Ascending aorta (tissue), 2 donors: ENCODE results near the gene FAM83F. TPM values are rescaled to one million over a fixed set of nuclear protein-coding genes. Genes with fewer than 3 reads are reported as not detected.

Source experiments
- DNase-seq, 2 donors: peaks; one replicate each; pipeline ENCODE4 v3.0.0-alpha.2; 2019; ENCODE audit warnings: low spot score in 2 of 2
- H3K27ac ChIP-seq, 2 donors: fragments of 200-600 bp; sonication (generic); one replicate each; pipeline ENCODE4 v1.5.1; 2016 to 2017; ENCODE audit warnings: mild to moderate bottlenecking in 1 of 2
- H3K27me3 ChIP-seq: fragments of 200-600 bp; sonication (generic); one replicate; pipeline ENCODE4 v1.5.1; 2017
- H3K36me3 ChIP-seq, 2 donors: fragments of 200-600 bp; sonication (generic); one replicate each; pipeline ENCODE4 v1.5.1; 2016
- H3K4me1 ChIP-seq, 2 donors: fragments of 200-600 bp; sonication (generic); one replicate each; pipeline ENCODE4 v1.5.1; 2016 to 2017; ENCODE audit warnings: mild to moderate bottlenecking in 1 of 2
- H3K4me3 ChIP-seq, 2 donors: fragments of 200-600 bp; sonication (generic); one replicate each; pipeline ENCODE4 v1.5.1; 2016 to 2017; ENCODE audit warnings: mild to moderate bottlenecking in 1 of 2
- H3K9me3 ChIP-seq, 2 donors: fragments of 200-600 bp; sonication (generic); one replicate each; pipeline ENCODE4 v1.5.1; 2016
- CTCF ChIP-seq, 3 experiments: fragments of 200-600 bp in 2 of 3; fragments of 450-650 bp in 1 of 3; sonication (generic) in 2 of 3; IDR thresholded peaks; one replicate each; pipeline ENCODE4 v1.5.1; 2016 to 2019; ENCODE audit warnings: antibody characterized with exemption in 3 of 3, mild to moderate bottlenecking in 1 of 3, moderate library complexity in 1 of 3
- intact Hi-C: fragments of 100-400 bp; cut with DNase I; formaldehyde crosslinking; loops from one replicate; pipeline ENCODE4 v1.15.1; 2023
- total RNA-seq: library from RNA; depleted of rRNA; stranded (reverse); fragments of >200 nt; gene quantifications from one replicate; pipeline ENCODE4 v1.1.0, GENCODE V29; 2016

The FAM83F gene
- total RNA-seq, 1 donor from 2014 or later, result not detected

DNA sequence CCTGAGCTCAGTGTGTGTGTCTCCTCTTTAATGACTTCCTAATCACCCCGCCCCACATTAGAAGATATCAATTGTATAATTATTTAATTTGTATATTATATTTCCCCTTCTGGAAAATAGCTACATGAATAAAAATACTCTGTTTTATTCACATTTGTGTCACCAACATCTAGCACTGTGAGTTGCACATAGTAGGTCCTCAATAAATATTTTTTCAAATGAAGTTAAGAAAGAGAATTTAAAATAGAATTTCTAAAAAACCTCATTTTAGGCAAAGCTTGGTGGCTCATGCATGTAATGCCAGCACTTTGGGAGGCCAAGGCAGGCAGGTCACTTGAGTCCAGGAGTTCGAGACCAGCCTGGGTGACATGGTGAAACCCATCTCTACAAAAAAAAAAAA, 59.7 kb downstream of the FAM83F start:
- H3K36me3 ChIP-seq, result no peaks in the 10 kb centered on the region
- H3K27ac ChIP-seq, result no peak overlapping the region
- no peaks in the 10 kb centered on the region for H3K4me1 ChIP-seq
- no peak overlapping the region for H3K4me3 ChIP-seq
- no peak for DNase-seq
- TF ChIP-seq CTCF (IDR thresholded peaks at IDR 0.05), result no peak
- no peaks in the 10 kb centered on the region for H3K9me3 ChIP-seq
- intact Hi-C loops, result no loop called here
- no peaks in the 10 kb centered on the region for H3K27me3 ChIP-seq

DNA sequence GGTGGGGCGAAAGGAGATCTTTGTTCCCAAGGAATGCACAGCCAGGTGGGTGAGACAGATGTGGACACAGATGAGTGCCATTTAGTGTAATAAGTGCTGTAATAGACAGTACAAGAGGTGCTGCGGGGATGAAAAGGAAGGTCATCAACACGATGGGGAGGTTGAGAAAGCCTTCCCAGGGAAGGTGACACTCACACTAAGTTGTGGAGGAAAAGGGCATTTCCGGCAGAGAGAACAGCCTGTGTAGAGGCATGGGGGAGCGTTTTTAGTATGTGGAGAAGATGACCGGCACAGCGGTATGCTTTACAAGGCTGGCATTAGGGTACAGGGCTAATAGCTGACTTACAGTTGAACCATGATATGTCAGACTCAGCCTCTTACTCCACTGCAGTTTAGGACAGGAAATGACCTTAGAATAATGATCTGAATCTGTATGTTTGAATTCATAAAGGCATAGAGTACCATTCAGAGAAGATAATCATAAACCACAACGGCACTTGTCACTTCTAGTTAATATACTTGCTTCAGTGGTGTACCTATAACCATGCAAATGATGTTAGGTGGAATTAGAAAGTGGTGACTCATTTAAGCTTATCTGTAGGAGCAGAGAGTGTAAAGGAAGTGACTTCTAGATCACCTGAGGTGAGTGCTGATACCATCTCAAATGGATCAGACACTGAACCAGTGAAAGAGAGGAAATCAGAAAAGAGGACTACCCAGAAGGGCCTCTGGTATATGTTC, 60.6 kb downstream of the FAM83F start:
- no peaks in the 10 kb centered on the region for H3K4me1 ChIP-seq
- intact Hi-C loops, result no loop called here

DNA sequence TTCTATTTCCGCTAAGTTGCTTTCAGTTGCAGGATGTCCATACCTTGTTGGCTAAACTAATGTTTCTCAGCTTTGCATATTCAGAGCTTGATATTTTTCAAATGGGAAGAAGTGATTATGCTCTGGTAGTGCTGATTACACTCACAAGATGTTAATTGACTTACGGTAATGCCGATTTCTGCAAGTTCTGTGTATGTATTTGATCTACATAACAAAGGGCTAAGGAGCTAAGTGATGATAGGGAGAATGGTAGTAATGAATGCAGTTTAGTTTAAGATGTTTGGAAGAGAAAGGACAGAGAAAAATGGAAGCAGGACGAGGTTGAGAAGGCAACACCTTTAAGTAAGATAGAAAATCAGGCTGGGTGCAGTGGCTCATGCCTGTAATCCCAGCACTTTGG, 61.4 kb downstream of the FAM83F start:
- DNase-seq, result no peak
- H3K4me3 ChIP-seq, result no peak overlapping the region
- no peaks in the 10 kb centered on the region for H3K36me3 ChIP-seq
- no peaks in the 10 kb centered on the region for H3K9me3 ChIP-seq
- intact Hi-C loops, result no loop called here
- H3K4me1 ChIP-seq, result no peaks in the 10 kb centered on the region
- H3K27ac ChIP-seq, result no peak overlapping the region
- TF ChIP-seq CTCF (IDR thresholded peaks at IDR 0.05), result no peak
- no peaks in the 10 kb centered on the region for H3K27me3 ChIP-seq

More for the DNA sequence above, 60.6 kb downstream of the FAM83F start:
- DNase-seq, result no peak
- no peak overlapping the region for H3K4me3 ChIP-seq
- no peaks in the 10 kb centered on the region for H3K9me3 ChIP-seq
- TF ChIP-seq CTCF (IDR thresholded peaks at IDR 0.05), result no peak
- H3K36me3 ChIP-seq, result no peaks in the 10 kb centered on the region
- no peaks in the 10 kb centered on the region for H3K27me3 ChIP-seq
- H3K27ac ChIP-seq, result no peak overlapping the region

DNA sequence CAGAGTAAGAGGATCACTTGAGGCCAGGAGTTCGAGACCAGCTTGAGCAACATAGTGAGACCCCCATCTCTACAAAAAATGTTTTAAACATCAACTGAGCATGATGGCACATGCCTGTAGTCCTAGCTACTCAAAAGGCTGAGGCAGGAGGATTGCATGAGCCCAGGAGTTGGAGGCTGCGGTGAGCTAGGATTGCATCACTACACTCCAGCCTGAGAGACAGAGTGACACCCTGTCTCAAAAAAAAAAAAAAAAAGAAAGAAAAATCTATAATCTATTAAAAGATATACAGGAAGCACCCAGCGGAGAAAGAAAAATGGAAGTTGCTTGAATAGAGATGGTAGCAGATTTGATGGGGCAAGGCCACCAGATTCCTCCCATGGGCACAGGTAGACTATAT, 61.8 kb downstream of the FAM83F start:
- no peak overlapping the region for H3K27ac ChIP-seq
- TF ChIP-seq CTCF (IDR thresholded peaks at IDR 0.05), result no peak
- no peaks in the 10 kb centered on the region for H3K36me3 ChIP-seq
- no peaks in the 10 kb centered on the region for H3K27me3 ChIP-seq
- no peaks in the 10 kb centered on the region for H3K4me1 ChIP-seq
- no peak overlapping the region for H3K4me3 ChIP-seq
- intact Hi-C loops, result no loop called here
- H3K9me3 ChIP-seq, result no peaks in the 10 kb centered on the region
- no peak for DNase-seq

DNA sequence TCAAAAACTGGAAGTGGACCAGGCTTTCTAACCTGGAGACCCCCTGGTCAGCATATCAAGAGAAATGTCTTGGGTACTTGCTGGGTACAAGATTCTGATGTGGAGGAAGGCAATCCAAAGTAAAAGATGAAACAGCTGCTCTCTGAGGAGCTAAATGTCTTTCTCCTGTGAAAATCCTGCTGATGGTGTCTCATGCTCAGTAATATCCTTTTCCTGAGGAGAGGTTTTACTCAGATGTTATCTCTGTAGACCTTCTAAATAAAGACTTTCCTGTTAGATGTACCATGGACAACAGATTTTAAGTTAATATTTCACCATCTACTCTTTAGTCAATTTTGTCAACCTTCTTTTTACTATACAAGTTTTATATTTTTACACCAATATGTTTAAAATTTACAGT, 62.9 kb downstream of the FAM83F start:
- TF ChIP-seq CTCF (IDR thresholded peaks at IDR 0.05), result no peak
- intact Hi-C loops, result no loop called here

DNA sequence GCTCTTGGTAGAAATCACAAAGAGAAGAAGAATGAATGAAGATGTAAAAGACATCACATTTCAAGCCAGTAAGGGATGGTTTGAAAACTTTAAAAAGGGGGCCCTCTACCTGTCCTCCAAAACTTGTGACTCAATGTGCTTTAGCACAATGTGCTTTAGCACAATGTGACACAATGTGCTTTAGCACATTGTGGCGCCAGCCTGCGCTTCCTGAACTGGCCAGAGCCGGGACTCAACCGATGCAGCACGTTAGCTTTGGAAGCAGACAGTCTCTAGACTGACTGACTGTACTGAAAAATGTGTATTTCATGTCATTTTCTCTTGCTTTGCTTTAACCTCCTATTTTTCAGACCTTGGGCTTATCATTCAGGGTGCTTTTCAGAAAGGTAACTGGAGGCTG, 63.5 kb downstream of the FAM83F start:
- Histone ChIP-seq H3K27ac (no peak overlapping the region), H3K4me3 (no peak overlapping the region), H3K9me3 (no peaks in the 10 kb centered on the region), H3K36me3 (no peaks in the 10 kb centered on the region), H3K4me1 (no peaks in the 10 kb centered on the region), H3K27me3 (no peaks in the 10 kb centered on the region)
- TF ChIP-seq CTCF (IDR thresholded peaks at IDR 0.05), result peak in 1 of 3 experiments; percentile 8
- intact Hi-C loops, result no loop called here
- no peak for DNase-seq

More for the DNA sequence above, 62.9 kb downstream of the FAM83F start:
- Histone ChIP-seq H3K4me3 (no peak overlapping the region), H3K36me3 (no peaks in the 10 kb centered on the region), H3K4me1 (no peaks in the 10 kb centered on the region), H3K9me3 (no peaks in the 10 kb centered on the region), H3K27me3 (no peaks in the 10 kb centered on the region), H3K27ac (no peak overlapping the region)
- DNase-seq, result no peak
